WTC11 (cell line): ENCODE data around the gene SCN3A.

ENCODE experiments used
- CTCF ChIP-seq: fragments of 200-600 bp; IDR thresholded peaks from 2 replicates; pipeline ENCODE4 v1.8.0; 2022; ENCODE audit warnings: antibody characterized with exemption
- GTF2I ChIP-seq: fragments of 250-450 bp; sonication (Bioruptor Pico); conservative IDR thresholded peaks from 2 replicates; pipeline ENCODE4 v1.4.0; 2021; ENCODE audit warnings: mild to moderate bottlenecking
- TF ChIP-seq, protein P1 (sequence below): fragments of 250-450 bp; sonication (Bioruptor Pico); IDR thresholded peaks from 2 replicates; pipeline ENCODE4 v2.1.2; 2022; ENCODE audit warnings: mild to moderate bottlenecking, moderate library complexity

- TF ChIP-seq GTF2I (CRISPR knock-in tag) (no peak), CTCF (no peak)
- TF ChIP-seq, protein P1, sequence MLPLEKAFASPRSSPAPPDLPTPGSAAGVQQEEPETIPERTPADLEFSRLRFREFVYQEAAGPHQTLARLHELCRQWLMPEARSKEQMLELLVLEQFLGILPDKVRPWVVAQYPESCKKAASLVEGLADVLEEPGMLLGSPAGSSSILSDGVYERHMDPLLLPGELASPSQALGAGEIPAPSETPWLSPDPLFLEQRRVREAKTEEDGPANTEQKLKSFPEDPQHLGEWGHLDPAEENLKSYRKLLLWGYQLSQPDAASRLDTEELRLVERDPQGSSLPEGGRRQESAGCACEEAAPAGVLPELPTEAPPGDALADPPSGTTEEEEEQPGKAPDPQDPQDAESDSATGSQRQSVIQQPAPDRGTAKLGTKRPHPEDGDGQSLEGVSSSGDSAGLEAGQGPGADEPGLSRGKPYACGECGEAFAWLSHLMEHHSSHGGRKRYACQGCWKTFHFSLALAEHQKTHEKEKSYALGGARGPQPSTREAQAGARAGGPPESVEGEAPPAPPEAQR (CRISPR knock-in tag) = no peak
These were observed 77.6 kb downstream of the SCN3A start for GRCh38 chr2:165126244-165126643.
